GM12878 (cell line): ENCODE measurements around the gene UBASH3A. TPM values are rescaled to one million over a fixed set of nuclear protein-coding genes. Genes with fewer than 3 reads are reported as not detected.
A peak's percentile ranks its signal among the peaks of the same experiment; 100 is the strongest.

ENCODE experiments used
- ATAC-seq: fragments of 200-7000 bp; cut with Tn5 transposase; 3 replicates; pipeline ENCODE4 v1.9.1; 2020; ENCODE audit warnings: mild to moderate bottlenecking, moderate library complexity
- BruUV-seq: library from RNA; stranded (reverse); fragments of 400-500 nt; replicated peaks from 2 replicates; lab custom pipeline; 2021; lab: Mats Ljungman, UMichigan
- CTCF ChIA-PET: fragments of 300-600 bp; sonication (Branson Sonifier 250); formaldehyde crosslinking; extraction: SDS; loops from one replicate; lab custom pipeline; 2021; ENCODE audit warnings: inconsistent platforms; lab: Yijun Ruan, JAX
- POLR2A ChIA-PET: fragments of 350-600 bp; formaldehyde crosslinking; extraction: SDS; loops from one replicate; lab custom pipeline; 2021; ENCODE audit warnings: inconsistent platforms; lab: Charles Lee
- RAD21 ChIA-PET: fragments of 300-600 bp; sonication (Branson Sonifier 250); formaldehyde crosslinking; loops from one replicate; lab custom pipeline; 2023; ENCODE audit warnings: antibody characterized with exemption; ENCODE audit not compliant: unreplicated experiment; lab: Charles Lee
- SMC1A ChIA-PET: fragments of 300-600 bp; sonication (Branson Sonifier 250); formaldehyde crosslinking; loops from one replicate; lab custom pipeline; 2023; ENCODE audit not compliant: unreplicated experiment, uncharacterized antibody; lab: Charles Lee
- DNase-seq: peaks from one replicate; pipeline ENCODE4 v3.0.0-alpha.2; 2011; ENCODE audit warnings: low read depth, low spot score
- FAIRE-seq: peaks from 3 replicates; lab custom pipeline; 2011; peaks lifted over from hg19 to GRCh38; lab: Jason Lieb, UNC
- H2AFZ ChIP-seq: 2 replicates; pipeline ENCODE4 v1.6.0; 2011; ENCODE audit warnings: low read depth, low read length, control low read depth; ENCODE audit not compliant: control insufficient read depth
- H3K27ac ChIP-seq: 2 replicates; pipeline ENCODE4 v1.5.1; 2011; ENCODE audit warnings: control low read depth; ENCODE audit not compliant: control insufficient read depth, insufficient read depth
- H3K27me3 ChIP-seq, 2 experiments: replicated peaks in 1 of 2; 2 replicates each; pipeline versions ENCODE4 v1.6.0 to v1.6.1; 2011; ENCODE audit warnings: low read length in 1 of 2; ENCODE audit not compliant: control insufficient read depth in 2 of 2, insufficient read depth in 2 of 2
- H3K36me3 ChIP-seq, 2 experiments: 2 replicates each; pipeline ENCODE4 v1.5.1; 2011; ENCODE audit warnings: low read length in 1 of 2; ENCODE audit not compliant: control insufficient read depth in 2 of 2, insufficient read depth in 2 of 2
- H3K4me1 ChIP-seq: 2 replicates; pipeline ENCODE4 v1.6.1; 2011; ENCODE audit warnings: mild to moderate bottlenecking, low read length, moderate library complexity, mixed read lengths; ENCODE audit not compliant: control insufficient read depth, insufficient read depth
- H3K4me2 ChIP-seq: 2 replicates; pipeline ENCODE4 v1.6.0; 2011; ENCODE audit warnings: control low read depth; ENCODE audit not compliant: control insufficient read depth, insufficient read depth
- H3K4me3 ChIP-seq: fragments of 200-600 bp; sonication (generic); 2 replicates; pipeline ENCODE4 v1.5.1; 2016
- H3K79me2 ChIP-seq: 2 replicates; pipeline ENCODE4 v1.6.0; 2011; ENCODE audit warnings: low read length; ENCODE audit not compliant: control insufficient read depth, insufficient read depth
- H3K9ac ChIP-seq: 2 replicates; pipeline ENCODE4 v1.8.0; 2011; ENCODE audit warnings: low read length, control low read depth, mixed read lengths; ENCODE audit not compliant: control insufficient read depth, insufficient read depth
- H3K9me3 ChIP-seq: replicated peaks from 3 replicates; pipeline ENCODE4 v1.5.1; 2011; ENCODE audit warnings: mild to moderate bottlenecking, low read length; ENCODE audit not compliant: control insufficient read depth, insufficient read depth
- H4K20me1 ChIP-seq: 2 replicates; pipeline ENCODE4 v1.6.0; 2011; ENCODE audit not compliant: control insufficient read depth, insufficient read depth
- ASH2L ChIP-seq: fragments of 300-600, 200-600 bp; sonication (generic); IDR thresholded peaks from 2 replicates; pipeline ENCODE4 v1.6.1; 2017; ENCODE audit warnings: low read depth, mild to moderate bottlenecking, borderline replicate concordance
- BMI1 ChIP-seq: fragments of 450-650 bp; IDR thresholded peaks from 2 replicates; pipeline ENCODE4 v1.6.1; 2016; ENCODE audit warnings: mild to moderate bottlenecking, moderate library complexity, borderline replicate concordance
- CHD2 ChIP-seq: IDR thresholded peaks from 2 replicates; pipeline ENCODE4 v1.6.1; 2011; ENCODE audit warnings: low read depth, low read length, improper control_type of control experiment, borderline replicate concordance
- EED ChIP-seq: sonication (generic); IDR thresholded peaks from 2 replicates; pipeline ENCODE4 v1.6.1; 2016; ENCODE audit warnings: antibody characterized with exemption, low read depth
- ELK1 ChIP-seq: IDR thresholded peaks from 2 replicates; pipeline ENCODE4 v1.6.1; 2012; ENCODE audit warnings: low read depth, low read length, improper control_type of control experiment
- ESRRA ChIP-seq: IDR thresholded peaks from 2 replicates; pipeline ENCODE4 v1.6.1; 2012; ENCODE audit warnings: mild to moderate bottlenecking, low read length, improper control_type of control experiment
- EZH2 ChIP-seq: IDR thresholded peaks from 2 replicates; pipeline ENCODE4 v1.6.1; 2012; ENCODE audit warnings: low read depth, mild to moderate bottlenecking, control low read depth, inconsistent platforms, low read length, borderline replicate concordance; ENCODE audit not compliant: control insufficient read depth
- KAT2A ChIP-seq: conservative IDR thresholded peaks from 2 replicates; pipeline ENCODE4 v1.6.1; 2011; ENCODE audit warnings: low read depth, low read length; ENCODE audit not compliant: control insufficient read depth
- KDM1A ChIP-seq: fragments of 200-600 bp; sonication (generic); IDR thresholded peaks from 2 replicates; pipeline ENCODE4 v1.6.1; 2016; ENCODE audit warnings: borderline replicate concordance
- NR2C2 ChIP-seq: IDR thresholded peaks from 2 replicates; pipeline ENCODE4 v1.6.1; 2011; ENCODE audit warnings: borderline replicate concordance, low read depth; ENCODE audit not compliant: control insufficient read depth, insufficient read length
- NRF1 ChIP-seq: conservative IDR thresholded peaks from 2 replicates; pipeline ENCODE4 v1.6.1; 2011; ENCODE audit warnings: mild to moderate bottlenecking, low read depth, low read length, improper control_type of control experiment
- POLR2A ChIP-seq: IDR thresholded peaks from 2 replicates; pipeline ENCODE4 v1.6.1; 2011; ENCODE audit warnings: low read depth, mild to moderate bottlenecking, low read length
- RB1 ChIP-seq: fragments of 450-650 bp; formaldehyde crosslinking; IDR thresholded peaks from 2 replicates; pipeline ENCODE4 v1.6.1; 2017; ENCODE audit warnings: mild to moderate bottlenecking, borderline replicate concordance
- RCOR1 ChIP-seq: conservative IDR thresholded peaks from 2 replicates; pipeline ENCODE4 v1.6.1; 2012; ENCODE audit warnings: low read depth, low read length, improper control_type of control experiment
- RUNX3 ChIP-seq: IDR thresholded peaks from 2 replicates; pipeline ENCODE4 v1.6.1; 2012; ENCODE audit warnings: low read length, inconsistent platforms
- SMAD5 ChIP-seq: IDR thresholded peaks from 2 replicates; pipeline ENCODE4 v1.6.1; 2016; ENCODE audit warnings: antibody characterized with exemption, low read depth
- SMARCA5 ChIP-seq: fragments of 450-650 bp; IDR thresholded peaks from 2 replicates; pipeline ENCODE4 v1.6.1; 2017; ENCODE audit warnings: mild to moderate bottlenecking
- TBL1XR1 ChIP-seq: IDR thresholded peaks from 2 replicates; pipeline ENCODE4 v1.6.1; 2012; ENCODE audit warnings: low read depth, low read length, improper control_type of control experiment
- TCF3 ChIP-seq: IDR thresholded peaks from 2 replicates; pipeline ENCODE4 v1.6.1; 2012; ENCODE audit warnings: low read depth, mild to moderate bottlenecking, low read length, borderline replicate concordance; ENCODE audit not compliant: insufficient read depth
- YY1 ChIP-seq: IDR thresholded peaks from 2 replicates; pipeline ENCODE4 v1.6.1; 2011; ENCODE audit warnings: low read depth, mild to moderate bottlenecking, low read length
- ZNF622 ChIP-seq: fragments of 450-650 bp; IDR thresholded peaks from 2 replicates; pipeline ENCODE4 v1.6.1; 2017; ENCODE audit warnings: mild to moderate bottlenecking, inconsistent platforms
- WGBS: methylation state at CpG from one replicate; pipeline ENCODE4 v1.1.6; 2016; ENCODE audit warnings: low lambda C conversion rate; ENCODE audit not compliant: insufficient replicate concordance, insufficient coverage; ENCODE audit errors: missing lambda C conversion rate; 5-methylcytosine and 5-hydroxymethylcytosine counted together
- in situ Hi-C: fragments of 300-500 bp; cut with MboI; formaldehyde crosslinking; loops from 9 replicates; pipeline ENCODE4 v1.14.3; 2018; ENCODE audit warnings: mixed read lengths
- intact Hi-C: fragments of 100-400 bp; cut with micrococcal nuclease; formaldehyde crosslinking; loops from one replicate; pipeline ENCODE4 v1.14.2; 2022; ENCODE audit not compliant: unreplicated experiment
- polyA plus RNA-seq, 11 experiments: library from polyadenylated mRNA; depleted of rRNA in 4 of 11; unstranded in 6 of 11; stranded (reverse) in 5 of 11; fragments of >200 nt; fragmentation: Nextera tagmentation in 4 of 11; fragmentation: Illumina TruSeq in 1 of 11; extraction: Ambion mirVana in 4 of 11; extraction: Trizol in 1 of 11; gene quantifications; 1 replicate in 1 of 11; 2 replicates in 10 of 11; pipeline versions ENCODE4 v1.2.1 to v1.2.3, GENCODE V29; 2011 to 2016; ENCODE audit warnings: inconsistent platforms in 2 of 11, missing spikeins in 2 of 11, low read depth in 1 of 11
- total RNA-seq, 4 experiments: library from RNA; depleted of rRNA in 3 of 4; stranded (reverse); fragments of >200 nt in 3 of 4; fragmentation: Illumina TruSeq in 1 of 4; extraction: Trizol in 1 of 4; gene quantifications; 2 replicates each; pipeline versions ENCODE4 v1.2.1 to v1.2.3, GENCODE V29; 2013 to 2021
- TF ChIP-seq, protein P1 (sequence below): fragments of 450-650 bp; IDR thresholded peaks from 2 replicates; pipeline ENCODE4 v1.6.1; 2014; ENCODE audit warnings: mild to moderate bottlenecking
- TF ChIP-seq, protein P2 (sequence below): IDR thresholded peaks from 2 replicates; pipeline ENCODE4 v1.6.1; 2011; ENCODE audit warnings: mild to moderate bottlenecking, low read depth, low read length, moderate library complexity; ENCODE audit not compliant: insufficient replicate concordance

Gene UBASH3A
- total and polyA plus RNA-seq, 10 of the 15 experiments (the other 5 are each of a cell fraction or from before 2014, with no cell fraction given), result 0.04 to 0.39 (median 0.23) TPM; not detected in 1

DNA sequence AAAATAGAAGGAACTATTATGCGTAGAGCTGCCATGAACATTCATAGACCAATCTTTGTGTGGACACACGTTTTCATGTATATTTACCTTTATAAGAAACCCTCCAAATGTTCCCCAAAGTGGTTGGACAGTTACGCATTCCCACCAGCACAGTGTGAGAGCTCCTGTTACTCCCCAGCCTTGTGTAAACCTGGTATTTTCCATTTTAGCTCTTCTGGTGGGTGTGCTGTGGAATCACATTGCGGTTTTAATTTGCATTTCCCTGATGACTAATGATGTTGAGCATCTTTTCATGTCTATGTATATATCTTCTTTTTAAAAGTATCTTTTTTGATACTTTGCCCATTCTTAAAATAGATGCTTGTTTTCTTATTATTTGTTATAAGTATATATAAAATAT lies 3.2 kb upstream of the UBASH3A start:
- BruUV-seq, result no TSS peak
- Histone ChIP-seq H3K36me3 (no peaks in the 10 kb centered on the region), H3K27ac (peak overlapping the region; percentile 2; the same call in 1 of the 2 replicates), H4K20me1 (no peaks in the 10 kb centered on the region), H3K9ac (no peak overlapping the region), H3K9me3 (peaks cover 5% of the 10 kb centered on the region; the same call in 1 of the 3 replicates), H3K79me2 (no peaks in the 10 kb centered on the region), H3K4me2 (peak overlapping the region; percentile 31; the same call in 1 of the 2 replicates), H2AFZ (peak overlapping the region; percentile 13; the same call in 1 of the 2 replicates), H3K4me3 (no peak overlapping the region), H3K27me3 (no peaks in the 10 kb centered on the region), H3K4me1 (peaks cover 10% of the 10 kb centered on the region; the same call in 1 of the 2 replicates)
- intact Hi-C loops (loop anchor here (2.0 kb wide), 1 partner anchor 20 kb away; no protein-coding TSS in a partner anchor), in situ Hi-C loops (no loop called here)
- ChIA-PET CTCF (interaction anchor here (0.8 to 1.2 kb wide), 3 partner anchors 11 to 67 kb away, joined by 3 to 5 read pairs (median 3); no protein-coding TSS in a partner anchor), RAD21 (interaction anchor here (0.7 to 3.2 kb wide), 11 partner anchors 9 to 167 kb away, joined by 3 to 19 read pairs (median 4); no protein-coding TSS in a partner anchor), SMC1A (interaction anchor here (0.8 to 3.3 kb wide), 12 partner anchors 8 to 105 kb away, joined by 3 to 18 read pairs (median 4); partner anchors contain the start of gene TFF1), POLR2A (interaction anchor here (0.8 to 5.4 kb wide), 4 partner anchors 9 to 23 kb away, joined by 3 to 34 read pairs (median 12); no protein-coding TSS in a partner anchor)
- FAIRE-seq (no peak), ATAC-seq (peak; percentile 82), DNase-seq (peak; percentile 68)
- WGBS, result 4% methylated on average over 4 of the region's 4 CpGs
- TF ChIP-seq KAT2A (no peak), TCF3 (no peak), NR2C2 (no peak), EZH2 (no peak), YY1 (no peak), ZNF622 (no peak), RUNX3 (peak; percentile 97), BMI1 (no peak), CHD2 (no peak), RB1 (no peak), EED (no peak), SMAD5 (no peak), SMARCA5 (no peak), NRF1 (no peak), ASH2L (no peak), TBL1XR1 (no peak), KDM1A (no peak), ELK1 (no peak), POLR2A (no peak), ESRRA (no peak), RCOR1 (no peak)
- TF ChIP-seq, protein P1, sequence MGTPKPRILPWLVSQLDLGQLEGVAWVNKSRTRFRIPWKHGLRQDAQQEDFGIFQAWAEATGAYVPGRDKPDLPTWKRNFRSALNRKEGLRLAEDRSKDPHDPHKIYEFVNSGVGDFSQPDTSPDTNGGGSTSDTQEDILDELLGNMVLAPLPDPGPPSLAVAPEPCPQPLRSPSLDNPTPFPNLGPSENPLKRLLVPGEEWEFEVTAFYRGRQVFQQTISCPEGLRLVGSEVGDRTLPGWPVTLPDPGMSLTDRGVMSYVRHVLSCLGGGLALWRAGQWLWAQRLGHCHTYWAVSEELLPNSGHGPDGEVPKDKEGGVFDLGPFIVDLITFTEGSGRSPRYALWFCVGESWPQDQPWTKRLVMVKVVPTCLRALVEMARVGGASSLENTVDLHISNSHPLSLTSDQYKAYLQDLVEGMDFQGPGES, result no peak
- TF ChIP-seq, protein P2, sequence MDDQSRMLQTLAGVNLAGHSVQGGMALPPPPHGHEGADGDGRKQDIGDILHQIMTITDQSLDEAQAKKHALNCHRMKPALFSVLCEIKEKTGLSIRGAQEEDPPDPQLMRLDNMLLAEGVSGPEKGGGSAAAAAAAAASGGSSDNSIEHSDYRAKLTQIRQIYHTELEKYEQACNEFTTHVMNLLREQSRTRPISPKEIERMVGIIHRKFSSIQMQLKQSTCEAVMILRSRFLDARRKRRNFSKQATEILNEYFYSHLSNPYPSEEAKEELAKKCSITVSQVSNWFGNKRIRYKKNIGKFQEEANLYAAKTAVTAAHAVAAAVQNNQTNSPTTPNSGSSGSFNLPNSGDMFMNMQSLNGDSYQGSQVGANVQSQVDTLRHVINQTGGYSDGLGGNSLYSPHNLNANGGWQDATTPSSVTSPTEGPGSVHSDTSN, result no peak
